ENCODE results near the gene UBN1.

DNA sequence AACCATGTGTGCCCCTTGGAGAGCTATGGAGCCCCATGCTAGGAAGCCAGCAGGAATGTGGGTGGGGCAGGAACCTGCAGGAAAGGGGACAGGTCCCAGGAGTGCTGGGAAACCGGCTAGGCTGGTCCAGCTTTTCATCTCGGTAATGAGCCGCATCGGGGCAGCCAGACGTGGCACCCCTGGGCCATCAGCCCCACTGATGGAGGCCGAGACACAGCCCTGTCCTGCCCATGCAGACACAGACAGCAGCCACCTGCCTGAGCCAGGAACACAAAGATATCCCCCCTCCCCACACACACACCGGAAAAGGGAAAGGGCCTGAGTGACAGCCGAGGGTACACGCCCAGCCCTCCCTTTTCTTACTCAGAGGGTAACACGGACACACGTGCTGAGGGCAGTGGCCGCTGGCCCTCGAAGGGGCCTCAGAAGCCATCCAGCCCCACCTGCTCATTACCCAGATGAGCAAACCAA is 71.5 kb downstream of the UBN1 start:
- TF ChIP-seq YY1 (IDR thresholded peaks at IDR 0.05; ENCODE audit: insufficient read depth, insufficient read length) = no peak
- no peak for TF ChIP-seq ZNF274 (IDR thresholded peaks at IDR 0.05; ENCODE audit: low read depth, low read length)
- TF ChIP-seq SUZ12 (IDR thresholded peaks at IDR 0.05; ENCODE audit: extremely low read depth, insufficient read depth, insufficient read length) = no peak
